HepG2 (cell line): Measurements from ENCODE around the gene XG. TPM values are rescaled to one million over a fixed set of nuclear protein-coding genes. Genes with fewer than 3 reads are reported as not detected.

ENCODE experiments used
- ATAC-seq: fragments of 200-7000 bp; cut with Tn5 transposase; 3 replicates; pipeline ENCODE4 v1.9.1; 2020; ENCODE audit warnings: mild to moderate bottlenecking, moderate library complexity
- BruUV-seq: library from RNA; stranded (reverse); fragments of 400-500 nt; replicated peaks from 2 replicates; lab custom pipeline; 2021; lab: Mats Ljungman, UMichigan
- CTCF ChIA-PET: fragments of 300-600 bp; formaldehyde crosslinking; extraction: SDS; loops from one replicate; lab custom pipeline; 2021; ENCODE audit warnings: low total read pairs, inconsistent platforms, low intra/inter-chr PET ratio; lab: Yijun Ruan, JAX
- POLR2A ChIA-PET: fragments of 350-600 bp; sonication (Branson Sonifier 250); formaldehyde crosslinking; loops from one replicate; lab custom pipeline; 2020; ENCODE audit warnings: antibody characterized with exemption, inconsistent platforms; lab: Yijun Ruan, JAX
- DNase-seq: peaks from one replicate; pipeline ENCODE4 v3.0.0-alpha.2; 2015; ENCODE audit warnings: low spot score
- FAIRE-seq: peaks from 3 replicates; lab custom pipeline; 2011; peaks lifted over from hg19 to GRCh38; lab: Jason Lieb, UNC
- H2AFZ ChIP-seq: one replicate; pipeline ENCODE4 v1.6.1; 2011; ENCODE audit warnings: low read length, inconsistent platforms
- H3K27ac ChIP-seq: fragments of 300-600 bp; 3 replicates; pipeline ENCODE4 v1.8.0; 2011; ENCODE audit warnings: mixed run types, mild to moderate bottlenecking, mixed read lengths, low read length, inconsistent platforms; ENCODE audit not compliant: insufficient read depth; ENCODE audit errors: extremely low read length
- H3K27me3 ChIP-seq, 2 experiments: fragments of 200-600 bp in 1 of 2; 2 replicates in 1 of 2; 3 replicates in 1 of 2; pipeline versions ENCODE4 v1.6.0 to v1.8.0; 2011; ENCODE audit warnings: low read length in 2 of 2, mild to moderate bottlenecking in 2 of 2, moderate library complexity in 2 of 2, inconsistent platforms in 1 of 2; ENCODE audit not compliant: insufficient read depth in 2 of 2, control insufficient read depth in 1 of 2
- H3K36me3 ChIP-seq, 2 experiments: fragments of 200-600 bp in 1 of 2; replicated peaks in 1 of 2; 2 replicates in 1 of 2; 3 replicates in 1 of 2; pipeline versions ENCODE4 v1.5.1 to v1.8.0; 2011; ENCODE audit warnings: low read length in 2 of 2, inconsistent platforms in 1 of 2; ENCODE audit not compliant: insufficient read depth in 2 of 2, control insufficient read depth in 1 of 2
- H3K4me1 ChIP-seq: 2 replicates; pipeline ENCODE4 v1.5.1; 2012; ENCODE audit warnings: low read length, inconsistent platforms; ENCODE audit not compliant: insufficient read depth
- H3K4me2 ChIP-seq: 2 replicates; pipeline ENCODE4 v1.6.0; 2011; ENCODE audit warnings: low read depth, low read length, inconsistent platforms
- H3K4me3 ChIP-seq, 3 experiments: fragments of 200-600 bp in 1 of 3; sonication (generic), shearing (Covaris generic) in 1 of 3; replicated peaks in 1 of 3; 2 replicates each; pipeline ENCODE4 v1.5.1; 2011 to 2016; ENCODE audit warnings: low read length in 3 of 3, inconsistent platforms in 2 of 3, low read depth in 2 of 3, mild to moderate bottlenecking in 2 of 3, control low read depth in 1 of 3, mixed read lengths in 1 of 3; ENCODE audit not compliant: insufficient read depth in 1 of 3
- H3K79me2 ChIP-seq: one replicate; pipeline ENCODE4 v1.6.1; 2011; ENCODE audit warnings: low read length, inconsistent platforms; ENCODE audit not compliant: insufficient read depth
- H3K9ac ChIP-seq: 2 replicates; pipeline ENCODE4 v1.6.0; 2011; ENCODE audit warnings: mild to moderate bottlenecking, low read depth, low read length, inconsistent platforms; ENCODE audit not compliant: insufficient read depth
- H3K9me3 ChIP-seq: 2 replicates; pipeline ENCODE4 v1.5.1; 2012; ENCODE audit warnings: mild to moderate bottlenecking, low read length
- H4K20me1 ChIP-seq: 2 replicates; pipeline ENCODE4 v1.6.0; 2011; ENCODE audit warnings: inconsistent platforms, mild to moderate bottlenecking, low read length, moderate library complexity; ENCODE audit not compliant: insufficient read depth
- KLF15 ChIP-seq: sonication (generic); formaldehyde crosslinking; IDR thresholded peaks from 2 replicates; pipeline ENCODE4 v1.8.1; 2023; ENCODE audit warnings: borderline replicate concordance, mild to moderate bottlenecking, inconsistent platforms, missing genetic modification reagents, mixed read lengths
- MAFK ChIP-seq, 2 experiments: IDR thresholded peaks in 1 of 2; conservative IDR thresholded peaks in 1 of 2; 2 replicates each; pipeline ENCODE4 v1.6.1; 2011; ENCODE audit warnings: improper control_type of control experiment in 2 of 2, low read length in 2 of 2
- ZNF33B ChIP-seq: sonication (generic); formaldehyde crosslinking; IDR thresholded peaks from 2 replicates; pipeline ENCODE4 v1.5.1; 2020; ENCODE audit warnings: mild to moderate bottlenecking, missing genetic modification reagents
- ZNF816 ChIP-seq: sonication (generic); formaldehyde crosslinking; IDR thresholded peaks from 2 replicates; pipeline ENCODE4 v1.8.0; 2022; ENCODE audit warnings: missing genetic modification reagents, mild to moderate bottlenecking, borderline replicate concordance
- WGBS: methylation state at CpG from one replicate; pipeline ENCODE4 v1.1.6; 2017; ENCODE audit warnings: low lambda C conversion rate; 5-methylcytosine and 5-hydroxymethylcytosine counted together
- in situ Hi-C: cut with HindIII; loops from 2 replicates; pipeline ENCODE4 v1.10.0; 2017; ENCODE audit warnings: low pct_unique_long_range_greater_than_20kb; ENCODE audit not compliant: extremely low pct_ligation_motif_present
- intact Hi-C: fragments of 100-400 bp; cut with micrococcal nuclease; formaldehyde crosslinking; loops from one replicate; pipeline ENCODE4 v1.10.0; 2022; ENCODE audit not compliant: unreplicated experiment
- polyA plus RNA-seq, 8 experiments: library from polyadenylated mRNA; depleted of rRNA in 3 of 8; stranded (reverse) in 7 of 8; unstranded in 1 of 8; fragments of >200 nt; fragmentation: Illumina TruSeq in 4 of 8; extraction: Trizol in 4 of 8; gene quantifications; 2 replicates each; pipeline versions ENCODE4 v1.2.1 to v1.2.3, GENCODE V29; 2011 to 2016; ENCODE audit warnings: low read depth in 4 of 8, missing spikeins in 1 of 8, mixed read lengths in 1 of 8; ENCODE audit not compliant: insufficient read depth in 1 of 8
- total RNA-seq, 5 experiments: library from RNA; depleted of rRNA; stranded (reverse); fragments of >200 nt; fragmentation: Illumina TruSeq; extraction: Trizol; gene quantifications; 2 replicates each; pipeline ENCODE4 v1.2.3, GENCODE V29; 2016; ENCODE audit warnings: low read depth in 1 of 5

XG gene
- total and polyA plus RNA-seq, 2 of the 13 experiments (the other 11 are each of a cell fraction or from before 2014, with no cell fraction given) = not detected

DNA sequence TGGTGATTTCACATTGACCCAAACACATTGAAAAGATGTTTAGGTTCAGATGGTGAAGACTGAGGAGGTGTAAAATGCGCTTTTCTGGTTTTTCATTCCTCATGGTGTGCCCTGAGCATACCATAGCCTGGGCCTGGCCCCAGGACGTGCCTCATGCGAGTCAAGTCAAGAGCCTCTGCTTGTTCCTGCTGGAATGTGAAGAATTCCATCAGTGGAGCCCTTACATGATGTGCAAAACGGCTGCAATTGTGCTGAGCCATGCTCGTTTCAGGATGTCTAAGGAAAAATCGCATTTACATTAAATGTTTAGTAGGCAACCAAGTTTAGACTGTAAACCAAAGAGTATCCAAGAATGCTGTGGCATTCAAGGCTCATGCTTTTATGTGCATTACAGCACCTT, 111.8 kb downstream of the XG start:
- FAIRE-seq (no peak), ATAC-seq (no peak), DNase-seq (no peak)

More for the DNA sequence above, 111.8 kb downstream of the XG start:
- no peaks in the 10 kb centered on the region for H3K9me3 ChIP-seq
- in situ Hi-C loops = no loop called here
- H3K4me3 ChIP-seq = no peak overlapping the region
- no peak overlapping the region for H2AFZ ChIP-seq
- H3K9ac ChIP-seq = no peak overlapping the region
- H3K27ac ChIP-seq = no peak overlapping the region
- no TSS peak for BruUV-seq
- no peaks in the 10 kb centered on the region for H3K27me3 ChIP-seq
- intact Hi-C loops = no loop called here
- WGBS = 95% methylated on average over 5 of the region's 6 CpGs
- TF ChIP-seq MAFK (conservative IDR thresholded peaks at IDR 0.05 in 1 of 2, IDR thresholded peaks at IDR 0.05 in 1 of 2; ENCODE audit: low read length in 2 of 2) = peak; percentile 20 to 50; a peak in 2 of 4 replicates
- no peak for TF ChIP-seq ZNF33B (CRISPR knock-in tag)
- TF ChIP-seq KLF15 (CRISPR knock-in tag) = no peak
- no peak for TF ChIP-seq ZNF816 (CRISPR knock-in tag)
- H4K20me1 ChIP-seq = no peaks in the 10 kb centered on the region
- CTCF ChIA-PET = no interaction called here
- H3K4me1 ChIP-seq = peaks cover 19% of the 10 kb centered on the region
- POLR2A ChIA-PET = no interaction called here
- no peak overlapping the region for H3K4me2 ChIP-seq
- H3K79me2 ChIP-seq = no peaks in the 10 kb centered on the region
- H3K36me3 ChIP-seq = peaks cover 0 to 18% of the 10 kb centered on the region in 2 experiments; a peak in 3 of 5 replicates

Other genes starting within 250 kb of the XG start
- 57.9 and 111 TPM in 2 replicates for gene CD99, start 60.7 kb upstream of the XG start, total RNA-seq (2016; rRNA removed; fragmentation: Illumina TruSeq; extraction: Trizol)
- 77.7 and 78.8 TPM in 2 replicates for gene CD99, start 60.7 kb upstream of the XG start, polyA plus RNA-seq (2011; rRNA removed)
- gene GYG2, start 76.9 kb downstream of the XG start, total RNA-seq (2016; rRNA removed; fragmentation: Illumina TruSeq; extraction: Trizol) = 24.3 and 31.7 TPM in 2 replicates
- 19.8 and 20.0 TPM in 2 replicates for gene GYG2, start 76.9 kb downstream of the XG start, polyA plus RNA-seq (2011; rRNA removed)
- 2.0 and 4.8 TPM in 2 replicates for gene ARSD, start 177.3 kb downstream of the XG start, total RNA-seq (2016; rRNA removed; fragmentation: Illumina TruSeq; extraction: Trizol)
- gene ARSD, start 177.3 kb downstream of the XG start, polyA plus RNA-seq (2011; rRNA removed) = 6.4 and 6.8 TPM in 2 replicates